Smooth muscle cell of the brain vasculature (primary cell): ENCODE measurements around the gene TFCP2.
"Not testable (repeated sequence)": the region's sequence is repeated elsewhere in the genome, so short reads cannot be mapped to it uniquely, and the experiment has no call there.

Experiments used
- DNase-seq: peaks from one replicate; pipeline ENCODE4 v3.0.0-alpha.2; 2012; ENCODE audit warnings: low read depth, low spot score

Gene TFCP2

DNA sequence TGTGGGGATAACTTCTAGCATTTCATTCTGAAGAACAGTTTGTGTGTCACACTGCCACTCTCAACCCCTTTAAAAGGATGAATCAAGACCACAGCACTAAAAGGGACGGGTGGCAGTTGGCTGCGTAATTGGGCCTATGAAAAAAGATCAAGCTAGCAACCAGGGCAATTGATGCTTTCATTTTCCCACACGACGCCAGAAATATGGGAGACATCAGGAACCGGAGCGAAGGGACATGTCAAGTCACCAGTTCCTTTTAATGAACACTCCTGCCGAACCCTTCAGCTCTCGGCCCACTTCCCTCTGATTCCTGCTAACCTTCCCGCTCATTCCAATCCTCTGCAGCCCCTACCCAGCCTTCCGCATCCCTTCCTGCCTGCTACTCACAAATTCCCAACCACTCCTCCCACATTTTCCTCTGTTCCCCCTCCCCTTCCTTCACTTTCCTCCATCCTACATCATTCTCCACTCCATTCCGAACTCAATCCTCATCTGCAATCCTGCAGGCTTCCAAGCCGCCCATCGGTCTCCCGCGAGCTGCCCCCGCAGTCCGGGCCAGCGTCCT lies 90.3 kb downstream of the TFCP2 start:
- DNase-seq: peak; percentile 10

DNA sequence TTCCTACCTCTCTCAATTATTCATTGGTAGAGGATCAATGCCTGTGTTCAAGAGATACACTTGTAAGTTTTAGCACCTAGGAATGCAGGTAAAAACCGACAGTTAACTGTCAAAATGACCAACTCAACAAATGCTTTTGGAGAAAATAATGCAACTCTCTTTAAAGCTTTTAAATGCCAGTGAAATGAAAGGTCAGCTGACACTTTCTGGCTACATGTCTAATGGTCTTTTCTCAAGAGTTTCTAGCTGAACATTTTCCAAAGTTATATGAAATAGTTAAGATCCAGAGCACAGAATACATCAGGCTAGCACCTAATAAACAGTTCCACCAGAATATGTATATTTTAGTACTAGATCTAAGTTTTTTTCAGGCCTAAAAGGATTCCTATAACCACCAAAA lies 91.5 kb downstream of the TFCP2 start:
- DNase-seq: no peak

DNA sequence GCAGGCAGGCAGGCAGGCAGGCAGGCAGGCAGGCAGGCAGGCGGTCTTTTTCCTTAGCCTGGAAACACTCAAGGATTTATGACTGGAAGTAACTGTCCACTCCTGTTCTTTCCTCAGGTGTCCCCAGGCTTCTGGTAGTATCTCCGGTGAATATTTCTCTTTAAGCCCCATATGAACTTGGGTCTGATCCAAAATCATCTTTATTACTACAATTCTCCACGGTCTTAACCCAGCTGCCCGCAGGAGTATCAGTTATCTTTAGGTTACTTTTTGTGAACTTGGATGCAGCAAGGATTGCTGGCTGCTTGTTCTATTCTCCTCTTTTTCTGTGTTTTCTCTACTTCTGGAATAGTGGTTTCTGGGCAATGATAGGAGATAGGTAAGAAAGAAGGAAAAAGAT lies 92.8 kb downstream of the TFCP2 start:
- no peak for DNase-seq

DNA sequence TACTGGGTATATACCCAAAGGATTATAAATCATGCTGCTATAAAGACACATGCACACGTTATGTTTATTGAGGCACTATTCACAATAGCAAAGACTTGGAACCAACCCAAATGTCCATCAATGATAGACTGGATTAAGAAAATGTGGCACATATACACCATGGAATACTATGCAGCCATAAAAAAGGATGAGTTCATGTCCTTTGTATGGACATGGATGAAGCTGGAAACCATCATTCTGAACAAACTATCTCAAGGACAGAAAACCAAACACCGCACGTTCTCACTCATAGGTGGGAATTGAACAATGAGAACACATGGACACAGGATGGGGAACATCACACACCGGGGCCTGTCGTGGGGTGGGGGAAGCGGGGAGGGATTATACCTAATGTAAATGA lies 94.1 kb downstream of the TFCP2 start:
- DNase-seq: not testable (repeated sequence)

DNA sequence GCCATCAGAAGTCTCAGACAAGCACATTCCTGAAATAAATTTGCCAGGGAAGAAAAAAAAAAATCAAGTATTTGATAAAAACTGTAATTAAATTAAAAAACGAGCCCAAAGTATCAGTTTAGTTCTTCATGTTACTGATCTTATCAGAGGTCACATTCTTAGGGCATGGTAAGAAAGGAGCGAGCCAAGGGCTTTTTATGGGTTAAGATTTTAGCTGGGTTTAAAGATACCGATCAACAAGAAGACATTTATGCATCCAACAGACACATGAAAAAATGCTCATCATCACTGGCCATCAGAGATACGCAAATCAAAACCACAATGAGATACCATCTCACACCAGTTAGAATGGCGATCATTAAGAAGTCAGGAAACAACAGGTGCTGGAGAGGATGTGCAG lies 94.6 kb downstream of the TFCP2 start:
- not testable (repeated sequence) for DNase-seq

DNA sequence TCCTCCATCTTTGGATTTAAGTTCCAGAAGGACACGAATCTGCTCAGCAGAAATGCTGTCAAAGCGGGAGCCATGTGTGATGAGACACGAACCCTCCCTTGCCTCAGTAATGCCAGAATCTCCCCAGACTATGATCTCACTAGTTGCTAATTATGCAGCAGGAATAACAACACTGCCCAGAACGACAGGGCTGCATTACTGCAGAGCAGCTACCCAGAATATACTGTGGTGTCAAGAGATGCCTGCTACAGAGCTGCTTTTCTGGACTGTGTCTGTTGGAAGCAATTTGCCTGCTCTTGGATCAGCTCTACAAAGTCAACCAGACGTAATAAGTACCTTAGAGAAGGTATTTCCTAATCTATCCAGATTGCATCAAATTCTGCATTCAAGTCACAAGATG lies 95.0 kb downstream of the TFCP2 start:
- no peak for DNase-seq

DNA sequence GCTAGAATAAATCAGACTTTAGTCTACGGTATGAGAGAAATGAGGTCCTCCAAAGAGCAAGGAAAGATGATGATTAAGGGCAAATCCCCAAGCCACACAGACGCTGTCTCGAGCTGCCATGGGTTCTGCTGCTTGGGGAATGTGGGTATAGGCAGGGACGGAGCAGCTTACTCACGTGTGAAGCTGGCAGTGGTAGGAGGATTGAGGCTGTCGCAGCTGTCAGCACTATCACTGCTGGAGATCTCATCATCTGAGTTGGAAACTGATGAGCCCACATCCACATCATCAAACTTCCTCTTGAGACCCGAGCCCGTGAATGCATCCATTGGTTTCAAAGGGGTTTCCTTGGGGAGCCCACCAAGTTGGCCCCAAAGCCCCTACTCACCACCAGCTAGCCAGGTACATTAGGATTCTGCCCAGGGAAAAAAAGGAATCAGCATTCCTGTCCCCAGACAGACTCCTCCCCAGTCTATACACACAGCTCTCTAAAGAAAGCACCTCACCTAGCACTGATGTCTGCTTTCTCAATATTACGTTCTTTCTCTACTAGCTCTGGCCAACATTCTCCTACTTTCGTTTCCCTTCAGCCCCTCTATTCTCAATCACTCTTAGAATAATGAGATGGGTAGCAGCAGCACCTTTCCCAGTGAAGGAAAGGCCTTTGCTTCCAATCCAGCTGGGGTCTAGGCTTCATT lies 96.6 kb downstream of the TFCP2 start:
- no peak for DNase-seq

DNA sequence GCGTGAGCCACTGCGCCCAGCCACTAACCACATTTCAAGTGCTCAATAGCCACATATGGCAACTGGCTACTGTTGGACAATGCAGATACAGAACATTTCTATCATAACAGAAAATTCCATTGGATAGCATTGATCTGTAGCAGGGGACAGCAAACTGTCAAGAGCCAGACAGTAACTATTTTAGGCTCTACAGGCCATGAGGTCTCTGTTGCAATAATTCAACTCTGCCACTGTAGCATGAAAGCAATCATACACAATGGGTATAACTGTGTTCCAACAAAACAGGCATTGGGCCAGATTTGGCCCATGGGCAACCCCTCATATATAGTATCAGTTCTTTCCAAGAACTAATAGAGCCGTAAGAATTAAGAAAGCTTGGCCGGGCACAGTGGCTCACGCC lies 97.5 kb downstream of the TFCP2 start:
- DNase-seq: no peak

DNA sequence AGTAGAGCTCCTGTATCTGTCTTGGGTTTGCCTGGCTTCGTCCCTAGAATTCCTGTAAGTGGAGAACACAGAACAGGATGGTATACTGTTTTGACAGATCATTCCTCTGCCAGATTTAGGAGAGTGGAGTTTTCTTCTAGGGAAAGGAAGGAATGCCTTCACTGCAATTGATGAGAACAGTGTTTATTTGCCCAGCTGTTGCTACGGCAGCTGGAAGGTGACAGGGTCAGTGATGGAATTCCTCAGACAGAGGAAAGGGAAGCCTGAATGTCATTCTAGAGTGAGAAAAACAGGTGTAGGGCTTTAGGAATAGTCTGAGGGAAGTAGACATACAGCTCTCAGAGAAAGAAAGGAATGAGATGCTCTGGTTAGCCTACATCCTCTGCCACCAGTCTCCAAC lies 101.3 kb downstream of the TFCP2 start:
- no peak for DNase-seq

DNA sequence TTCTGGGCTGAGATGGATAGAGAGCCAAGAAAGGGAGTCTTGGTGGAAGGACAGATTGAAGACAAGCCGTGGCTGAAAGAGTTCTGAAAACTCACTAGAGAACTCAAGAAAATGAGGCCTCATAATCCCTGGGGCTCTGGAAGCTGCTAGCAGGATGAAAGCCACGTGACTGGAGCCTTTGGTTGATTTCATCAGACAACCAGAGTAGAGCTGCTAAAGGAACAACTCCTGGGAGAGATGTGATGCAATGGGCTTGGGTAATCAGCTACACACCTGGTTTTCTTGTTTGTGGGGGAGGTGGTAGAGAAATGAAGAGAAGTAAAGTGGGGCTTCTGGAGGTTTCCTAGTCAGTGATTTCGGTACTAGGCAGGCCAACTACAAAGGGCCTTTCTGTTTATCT lies 102.9 kb downstream of the TFCP2 start:
- DNase-seq: no peak

DNA sequence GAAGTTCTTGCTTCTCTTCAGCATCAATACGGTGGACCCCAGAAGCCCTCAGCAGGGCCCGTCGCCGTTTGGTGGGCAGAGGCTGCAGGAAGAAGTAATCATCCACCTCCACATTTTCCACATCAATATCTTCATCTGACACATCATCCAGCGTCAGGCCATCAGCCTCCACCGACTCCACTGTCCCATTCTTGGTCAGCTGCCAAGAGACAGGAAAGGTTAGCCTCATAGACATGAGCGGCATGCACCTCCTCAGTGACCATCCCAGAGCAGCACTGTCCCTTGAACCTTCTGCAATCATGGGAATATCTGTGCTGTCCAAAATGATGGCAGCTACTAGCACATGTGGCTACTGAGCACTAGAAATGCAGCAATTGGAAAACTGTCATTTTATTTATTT lies 105.2 kb downstream of the TFCP2 start:
- DNase-seq: no peak

DNA sequence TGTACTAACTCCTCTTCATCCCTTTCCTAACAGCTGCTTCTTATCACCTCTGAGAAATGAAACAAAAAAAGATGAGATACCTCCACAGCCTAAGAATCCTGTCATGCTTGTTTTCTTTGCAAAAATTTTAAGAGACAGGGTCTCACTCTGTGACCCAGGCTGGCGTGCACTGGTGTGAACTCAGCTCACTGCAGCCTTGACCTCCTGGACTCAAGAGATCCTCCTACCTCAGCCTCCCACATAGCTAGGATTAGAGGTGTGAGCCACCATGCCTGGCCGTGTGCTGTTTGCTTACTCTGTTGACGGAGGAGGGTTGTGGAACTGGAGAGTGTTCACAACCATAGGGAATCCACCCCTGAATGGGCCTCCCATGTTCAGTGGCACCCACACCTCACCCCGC lies 105.7 kb downstream of the TFCP2 start:
- no peak for DNase-seq

DNA sequence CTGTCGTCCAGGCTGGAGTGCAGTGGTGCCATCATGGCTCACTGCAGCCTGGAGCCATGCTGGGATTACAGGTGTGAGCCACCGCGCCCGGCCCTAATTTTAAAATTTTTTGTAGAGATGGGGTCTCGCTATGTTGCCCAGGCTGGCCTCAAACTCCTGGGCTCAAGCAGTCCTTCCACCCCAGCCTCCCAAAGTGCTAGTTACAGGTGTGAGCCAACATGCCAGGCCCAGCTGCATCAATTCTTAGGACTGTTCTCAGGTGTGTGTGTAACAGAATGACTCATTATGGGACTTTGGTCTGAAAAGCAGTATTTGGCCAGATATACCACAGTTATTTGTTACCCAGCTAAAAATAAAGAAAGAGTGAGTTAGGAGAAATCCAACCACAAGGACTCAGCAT lies 107.4 kb downstream of the TFCP2 start:
- no peak for DNase-seq

DNA sequence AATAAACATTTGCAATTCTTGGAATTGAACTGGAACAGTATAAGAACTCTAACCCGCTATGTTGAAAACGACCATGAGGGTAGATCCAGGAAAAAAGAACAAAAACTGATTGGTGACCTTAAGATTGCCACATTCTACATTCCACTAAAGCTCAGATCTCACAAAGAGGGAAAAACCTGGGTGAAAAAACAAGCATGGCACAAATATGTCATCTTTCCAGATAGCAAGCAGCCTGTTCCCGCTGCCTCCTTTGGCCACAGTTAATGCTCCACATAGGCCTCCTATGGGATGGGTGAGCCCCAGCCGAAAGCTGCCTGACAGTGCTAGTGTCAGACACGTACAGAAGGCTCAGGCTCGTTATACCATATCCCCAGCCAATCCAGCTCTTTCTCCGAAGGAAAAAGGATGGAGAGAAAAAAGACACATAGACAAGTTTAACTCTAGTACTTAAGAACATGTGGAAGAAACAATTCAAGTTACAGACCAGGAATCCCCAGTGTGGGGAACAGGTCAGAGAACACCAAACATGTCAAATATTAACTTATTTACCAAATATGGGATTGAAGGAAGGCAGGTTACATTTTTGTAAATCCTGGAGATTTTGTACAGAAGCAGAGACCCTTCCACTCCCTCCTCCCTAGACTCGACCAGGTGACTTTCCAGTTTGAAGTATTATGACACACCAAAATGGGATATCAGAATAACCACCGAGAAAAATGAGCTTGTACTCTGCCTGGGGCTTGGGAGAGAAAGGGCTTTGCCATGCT lies 110.1 kb downstream of the TFCP2 start:
- DNase-seq: no peak

DNA sequence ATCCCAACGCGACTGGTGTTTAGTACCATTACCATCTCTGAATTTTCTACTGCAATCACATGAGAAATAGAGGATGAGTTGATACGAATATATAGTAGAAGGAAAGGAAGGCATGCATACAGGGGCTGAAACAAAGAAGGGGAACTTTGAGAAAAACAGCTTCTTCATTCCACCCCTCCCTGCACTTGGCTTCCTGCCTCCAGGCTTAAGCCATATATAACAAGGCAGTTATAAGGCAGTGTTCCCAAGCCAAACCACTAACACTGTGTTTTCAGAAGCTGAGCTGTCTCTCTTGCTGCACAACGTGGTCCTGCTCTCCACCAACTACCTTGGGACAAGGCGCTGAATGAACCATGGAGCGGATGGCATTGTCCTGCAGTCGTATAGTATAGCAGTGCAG lies 113.8 kb downstream of the TFCP2 start:
- no peak for DNase-seq

DNA sequence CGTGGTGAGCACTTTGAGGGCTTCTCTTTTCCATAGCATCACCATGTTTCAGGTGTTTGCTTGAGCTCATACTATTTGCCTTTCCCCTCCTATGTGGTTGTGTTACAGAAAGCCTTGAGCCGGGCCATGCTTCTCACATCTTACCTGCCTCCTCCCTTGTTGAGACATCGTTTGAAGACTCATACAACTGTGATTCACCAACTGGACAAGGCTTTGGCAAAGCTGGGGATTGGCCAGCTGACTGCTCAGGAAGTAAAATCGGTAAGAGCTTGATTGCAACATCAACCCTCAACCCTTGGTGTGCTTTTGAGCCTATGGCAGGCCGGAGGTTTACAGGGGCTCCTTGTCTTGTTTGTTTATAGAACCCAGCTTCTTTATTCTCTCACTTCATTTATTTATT lies 116.7 kb downstream of the TFCP2 start:
- no peak for DNase-seq

DNA sequence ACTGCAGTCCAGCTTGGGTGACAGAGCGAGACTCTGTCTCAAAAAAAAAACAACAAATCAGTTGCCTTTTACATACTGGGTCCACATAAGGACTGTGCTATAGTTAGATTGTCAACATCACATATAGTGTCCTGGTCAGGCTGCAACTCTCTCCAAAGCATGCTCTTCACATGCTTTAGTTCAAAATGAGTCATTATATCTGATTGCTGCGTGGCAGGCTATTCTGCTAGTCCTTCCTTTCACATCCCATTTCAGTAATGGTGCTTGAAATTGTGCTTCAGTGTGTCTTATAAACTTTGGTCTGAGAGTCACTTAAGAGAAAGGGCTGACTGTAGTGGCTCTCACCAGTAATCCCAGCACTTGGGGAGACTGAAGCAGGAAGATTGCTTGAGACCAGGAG lies 117.9 kb downstream of the TFCP2 start:
- DNase-seq: no peak

DNA sequence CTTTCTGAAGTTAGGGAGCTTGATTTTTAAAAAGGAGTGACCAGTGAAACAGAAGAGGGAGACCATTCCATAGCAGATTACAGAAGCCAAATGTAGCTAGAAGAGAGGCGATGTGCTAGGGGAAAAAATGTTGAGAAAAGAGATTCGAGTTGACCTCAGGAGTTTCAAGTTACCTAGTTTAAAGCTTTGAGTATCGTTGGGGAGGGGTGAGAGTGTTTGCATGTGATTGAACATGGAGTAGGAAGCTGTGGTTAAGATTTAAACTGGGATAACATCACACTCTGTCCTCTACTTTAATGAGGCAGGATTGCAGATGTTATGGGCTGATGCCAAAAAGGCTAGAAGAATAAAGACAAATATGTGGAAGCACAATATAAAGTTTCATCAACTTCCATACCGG lies 121.1 kb downstream of the TFCP2 start:
- no peak for DNase-seq

DNA sequence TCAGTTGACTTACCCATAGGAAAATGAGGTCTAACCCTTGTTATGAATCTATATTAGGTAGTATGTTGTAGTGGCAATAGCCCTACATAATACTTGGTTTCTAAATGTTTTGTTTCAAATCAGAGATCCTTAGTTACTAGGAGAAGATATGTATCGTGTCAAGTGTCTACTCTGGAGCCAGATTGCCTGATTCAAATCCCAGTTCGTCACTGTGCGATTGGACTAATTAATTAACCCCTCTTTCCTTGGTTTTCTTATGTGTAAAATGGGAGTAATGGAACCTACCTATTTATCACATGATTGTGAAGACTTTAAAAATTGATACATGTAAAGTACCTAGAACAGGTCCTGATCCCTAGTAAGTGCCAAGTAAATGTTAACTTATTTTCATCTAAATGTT lies 123.4 kb downstream of the TFCP2 start:
- DNase-seq: no peak

DNA sequence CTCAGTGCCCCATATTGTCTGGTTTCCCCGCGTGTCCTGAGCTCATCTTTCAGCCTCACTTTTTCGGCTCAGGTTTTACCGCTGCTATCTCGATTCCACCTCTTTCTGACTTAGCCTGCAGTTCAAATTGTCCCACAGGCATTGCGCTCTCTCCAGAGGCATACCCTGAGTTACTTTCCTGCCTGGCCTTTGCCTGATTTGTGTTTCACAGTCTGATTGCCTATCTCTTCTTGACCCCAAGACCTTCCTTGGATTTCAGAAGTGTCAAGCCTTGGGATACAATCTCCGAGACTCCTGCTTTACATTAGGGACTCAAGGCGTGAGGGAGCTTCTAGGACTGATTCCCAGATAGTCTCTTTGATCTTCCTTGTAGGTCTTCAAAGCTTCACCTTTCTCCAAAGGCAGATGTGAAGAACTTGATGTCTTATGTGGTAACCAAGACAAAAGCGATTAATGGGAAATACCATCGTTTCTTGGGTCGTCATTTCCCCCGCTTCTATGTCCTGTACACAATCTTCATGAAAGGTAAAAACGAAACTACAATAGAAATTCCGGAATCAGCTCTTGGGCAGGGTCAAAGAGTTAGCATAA lies 124.2 kb downstream of the TFCP2 start:
- DNase-seq: no peak

DNA sequence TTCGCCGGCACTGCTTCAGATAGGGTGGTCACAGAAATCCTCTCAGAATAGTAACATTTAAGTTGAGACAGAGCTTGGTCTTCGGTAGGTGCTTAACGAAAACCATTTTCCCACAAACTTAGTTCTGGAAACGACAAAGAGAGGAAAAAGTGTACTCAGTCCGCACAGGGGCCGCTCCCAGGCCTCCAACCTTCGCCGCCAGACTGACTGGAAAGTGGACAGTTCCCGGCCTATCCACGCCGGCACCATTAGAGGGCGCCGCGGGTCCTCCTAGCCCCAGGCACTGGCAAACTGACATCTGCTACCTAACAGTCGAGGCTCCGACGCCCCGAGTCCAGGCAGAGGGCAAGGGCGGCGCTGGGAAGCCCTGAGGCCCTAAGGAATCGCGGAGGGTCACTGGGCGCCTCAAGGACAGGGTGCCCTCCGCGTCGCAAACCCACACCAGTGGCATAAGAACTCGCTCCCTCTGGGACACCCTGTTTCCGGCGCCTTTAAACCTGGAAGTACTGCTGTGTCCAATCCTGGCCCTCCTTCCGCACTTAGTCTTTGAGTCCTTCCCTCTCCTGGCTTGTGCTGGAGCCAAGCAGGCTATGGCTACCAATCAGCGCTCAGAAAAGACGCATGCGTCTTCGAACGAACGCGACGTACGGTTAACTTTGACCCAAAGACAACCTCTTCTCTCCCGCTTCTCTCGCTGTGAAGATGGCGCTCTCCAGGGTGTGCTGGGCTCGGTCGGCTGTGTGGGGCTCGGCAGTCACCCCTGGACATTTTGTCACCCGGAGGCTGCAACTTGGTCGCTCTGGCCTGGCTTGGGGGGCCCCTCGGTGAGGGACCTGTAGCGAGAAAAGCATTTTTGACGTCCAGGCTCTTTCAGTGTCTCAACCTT lies 125.0 kb downstream of the TFCP2 start, which contains the start of gene LETMD1:
TSS of gene LETMD1 (plus strand) at position 673 of the 886 bp plus-strand sequence. CDS start at position 703, 30 bp downstream.
- DNase-seq: peak; percentile 95
